ENCODE data around the gene UBL4A. TPM values are rescaled to one million over a fixed set of nuclear protein-coding genes. Genes with fewer than 3 reads are reported as not detected.

Gene UBL4A
- total RNA-seq, 1 experiment from 2014 or later, result 41.3 TPM

DNA sequence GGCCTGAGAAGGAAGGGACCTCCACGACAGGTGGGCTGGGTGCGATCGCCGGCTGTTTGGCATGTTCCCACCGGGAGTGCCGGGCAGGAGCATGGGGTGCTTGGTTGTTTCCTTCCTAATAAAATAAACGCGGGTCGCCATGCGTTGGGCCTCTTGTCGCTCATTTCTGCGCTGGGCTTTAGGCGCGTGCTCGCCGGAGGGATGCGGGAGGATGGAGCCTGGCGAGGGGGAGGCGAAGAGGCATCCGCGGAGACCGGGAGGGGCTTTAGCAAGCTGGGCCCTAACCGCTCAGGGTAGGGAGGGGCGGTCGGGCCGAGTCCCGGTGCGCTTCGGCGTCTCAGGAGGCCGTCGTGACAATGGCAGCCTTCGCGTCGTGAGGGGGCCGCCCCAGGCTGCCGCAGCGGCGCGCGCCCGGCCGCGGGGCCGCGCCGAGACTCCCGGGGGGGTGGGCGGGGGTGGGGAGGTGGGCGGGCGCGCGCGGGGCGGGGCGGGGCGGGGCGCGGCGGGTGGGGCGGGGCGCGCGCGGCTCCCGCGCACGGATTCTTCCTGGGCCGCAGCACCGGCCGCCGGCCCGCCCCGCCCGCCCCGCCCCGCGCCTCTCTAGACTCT lies 49.9 kb downstream of the UBL4A start:
- H3K9me3 Mint-ChIP-seq (ENCODE audit: low read depth, unreplicated experiment), result no peaks in the 10 kb centered on the region
- no peak overlapping the region for H3K27ac Mint-ChIP-seq (ENCODE audit: unreplicated experiment)
- peaks cover 55% of the 10 kb centered on the region for H3K36me3 Mint-ChIP-seq (ENCODE audit: insufficient read depth, unreplicated experiment)
- TF ChIP-seq, protein P1, sequence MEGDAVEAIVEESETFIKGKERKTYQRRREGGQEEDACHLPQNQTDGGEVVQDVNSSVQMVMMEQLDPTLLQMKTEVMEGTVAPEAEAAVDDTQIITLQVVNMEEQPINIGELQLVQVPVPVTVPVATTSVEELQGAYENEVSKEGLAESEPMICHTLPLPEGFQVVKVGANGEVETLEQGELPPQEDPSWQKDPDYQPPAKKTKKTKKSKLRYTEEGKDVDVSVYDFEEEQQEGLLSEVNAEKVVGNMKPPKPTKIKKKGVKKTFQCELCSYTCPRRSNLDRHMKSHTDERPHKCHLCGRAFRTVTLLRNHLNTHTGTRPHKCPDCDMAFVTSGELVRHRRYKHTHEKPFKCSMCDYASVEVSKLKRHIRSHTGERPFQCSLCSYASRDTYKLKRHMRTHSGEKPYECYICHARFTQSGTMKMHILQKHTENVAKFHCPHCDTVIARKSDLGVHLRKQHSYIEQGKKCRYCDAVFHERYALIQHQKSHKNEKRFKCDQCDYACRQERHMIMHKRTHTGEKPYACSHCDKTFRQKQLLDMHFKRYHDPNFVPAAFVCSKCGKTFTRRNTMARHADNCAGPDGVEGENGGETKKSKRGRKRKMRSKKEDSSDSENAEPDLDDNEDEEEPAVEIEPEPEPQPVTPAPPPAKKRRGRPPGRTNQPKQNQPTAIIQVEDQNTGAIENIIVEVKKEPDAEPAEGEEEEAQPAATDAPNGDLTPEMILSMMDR (IDR thresholded peaks at IDR 0.05; ENCODE audit: unreplicated experiment), result no peak
- intact Hi-C loops (cut with micrococcal nuclease; ENCODE audit: unreplicated experiment), result no loop called here
- CTCF ChIA-PET, result no interaction called here
- peak overlapping the region; percentile 76 for H3K4me3 Mint-ChIP-seq (ENCODE audit: low read depth, unreplicated experiment)
- no peaks in the 10 kb centered on the region for H3K27me3 Mint-ChIP-seq (ENCODE audit: unreplicated experiment)
- no peak for DNase-seq
- BruUV-seq (replicated peaks), result no TSS peak
- H3K4me1 Mint-ChIP-seq (ENCODE audit: low read depth, unreplicated experiment), result no peaks in the 10 kb centered on the region

DNA sequence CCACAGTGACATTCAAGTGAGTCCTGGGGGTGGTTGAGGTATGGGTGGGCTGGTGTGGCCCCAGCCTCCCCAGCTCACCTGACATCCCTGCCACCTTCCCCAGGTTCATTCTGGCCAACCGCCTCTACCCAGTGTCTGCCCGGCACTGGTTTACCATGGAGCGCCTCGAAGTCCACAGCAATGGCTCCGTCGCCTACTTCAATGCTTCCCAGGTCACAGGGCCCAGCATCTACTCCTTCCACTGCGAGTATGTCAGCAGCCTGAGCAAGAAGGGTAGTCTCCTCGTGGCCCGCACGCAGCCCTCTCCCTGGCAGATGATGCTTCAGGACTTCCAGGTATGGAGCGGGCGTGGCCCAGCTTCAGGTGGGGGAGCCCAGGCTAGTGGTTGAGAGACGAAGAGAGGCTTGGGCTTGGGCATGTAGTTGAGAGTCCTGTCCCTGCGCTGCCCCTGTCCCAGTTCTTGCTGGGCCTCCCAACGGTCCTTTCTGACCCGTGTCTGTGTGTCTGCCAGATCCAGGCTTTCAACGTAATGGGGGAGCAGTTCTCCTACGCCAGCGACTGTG lies 51.2 kb downstream of the UBL4A start:
- peaks cover 58% of the 10 kb centered on the region for H3K36me3 Mint-ChIP-seq (ENCODE audit: insufficient read depth, unreplicated experiment)
- peaks cover 8% of the 10 kb centered on the region for H3K4me1 Mint-ChIP-seq (ENCODE audit: low read depth, unreplicated experiment)
- CTCF ChIA-PET, result no interaction called here
- no peaks in the 10 kb centered on the region for H3K27me3 Mint-ChIP-seq (ENCODE audit: unreplicated experiment)
- no TSS peak for BruUV-seq (replicated peaks)
- H3K4me3 Mint-ChIP-seq (ENCODE audit: low read depth, unreplicated experiment), result no peak overlapping the region
- TF ChIP-seq, protein P1 (IDR thresholded peaks at IDR 0.05; ENCODE audit: unreplicated experiment), result no peak
- DNase-seq, result no peak
- intact Hi-C loops (cut with micrococcal nuclease; ENCODE audit: unreplicated experiment), result no loop called here
- no peaks in the 10 kb centered on the region for H3K9me3 Mint-ChIP-seq (ENCODE audit: low read depth, unreplicated experiment)
- H3K27ac Mint-ChIP-seq (ENCODE audit: unreplicated experiment), result no peak overlapping the region

- Mint-ChIP-seq H3K27me3 (ENCODE audit: unreplicated experiment) (no peaks in the 10 kb centered on the region), H3K4me1 (ENCODE audit: low read depth, unreplicated experiment) (peaks cover 9% of the 10 kb centered on the region), H3K4me3 (ENCODE audit: low read depth, unreplicated experiment) (no peak overlapping the region), H3K9me3 (ENCODE audit: low read depth, unreplicated experiment) (no peaks in the 10 kb centered on the region), H3K27ac (ENCODE audit: unreplicated experiment) (no peak overlapping the region), H3K36me3 (ENCODE audit: insufficient read depth, unreplicated experiment) (peaks cover 52% of the 10 kb centered on the region)
- TF ChIP-seq, protein P1 (IDR thresholded peaks at IDR 0.05; ENCODE audit: unreplicated experiment), result no peak
- DNase-seq, result no peak
- intact Hi-C loops (cut with micrococcal nuclease; ENCODE audit: unreplicated experiment), result no loop called here
- BruUV-seq (replicated peaks), result no TSS peak
- CTCF ChIA-PET, result no interaction called here
These were observed 51.8 kb downstream of the UBL4A start for GRCh38 chrX:154434394-154435168.

Small RNAs within 50 kb of the gene (microRNA-seq; reads per million reads assigned to microRNA genes)
- gene MIR6858, result 2.8 reads per million

Other genes starting within 250 kb of the UBL4A start
- gene OPN1MW3, start 229.0 kb downstream of the UBL4A start, total RNA-seq (2022), result not detected in 2 replicates
- gene TEX28, start 191.5 kb downstream of the UBL4A start, total RNA-seq (2022), result not detected in 2 replicates
- not detected in 2 replicates for gene TKTL1, start 190.8 kb downstream of the UBL4A start, total RNA-seq (2022)
- 973 and 1,240 TPM in 2 replicates for gene FLNA, start 112.0 kb downstream of the UBL4A start, total RNA-seq (2022)
- gene EMD, start 107.3 kb downstream of the UBL4A start, total RNA-seq (2022), result 75.1 TPM in 2 replicates
- gene RPL10, start 88.2 kb downstream of the UBL4A start, total RNA-seq (2022), result 1,458 and 1,495 TPM in 2 replicates
- gene DNASE1L1, start 77.4 kb downstream of the UBL4A start, total RNA-seq (2022), result 28.8 and 30.6 TPM in 2 replicates
- gene TAFAZZIN, start 75.1 kb downstream of the UBL4A start, total RNA-seq (2022), result 55.0 and 56.3 TPM in 2 replicates
- 109 and 124 TPM in 2 replicates for gene ATP6AP1, start 57.9 kb downstream of the UBL4A start, total RNA-seq (2022)
- 118 and 130 TPM in 2 replicates for gene GDI1, start 49.5 kb downstream of the UBL4A start, total RNA-seq (2022)
- gene FAM50A, start 42.5 kb downstream of the UBL4A start, total RNA-seq (2022), result 87.9 and 88.9 TPM in 2 replicates
- 74.0 and 82.6 TPM in 2 replicates for gene PLXNA3, start 28.3 kb downstream of the UBL4A start, total RNA-seq (2022)
- gene LAGE3, start 7.3 kb downstream of the UBL4A start, total RNA-seq (2022), result 25.5 and 25.6 TPM in 2 replicates
- 21.5 and 27.1 TPM in 2 replicates for gene SLC10A3, start 4.0 kb upstream of the UBL4A start, total RNA-seq (2022)
- gene FAM3A, start 29.6 kb upstream of the UBL4A start, total RNA-seq (2022), result 36.8 and 39.5 TPM in 2 replicates
- 180 and 229 TPM in 2 replicates for gene G6PD, start 60.2 kb upstream of the UBL4A start, total RNA-seq (2022)
- 39.9 and 46.3 TPM in 2 replicates for gene IKBKG, start 61.0 kb upstream of the UBL4A start, total RNA-seq (2022)
- gene CTAG1A, start 98.5 kb upstream of the UBL4A start, total RNA-seq (2022), result not detected in 2 replicates
- gene CTAG1B, start 132.7 kb upstream of the UBL4A start, total RNA-seq (2022), result not detected in 2 replicates
- gene CTAG2, start 167.0 kb upstream of the UBL4A start, total RNA-seq (2022), result not detected in 2 replicates

Measured in Calu3 (cell line).